COLO829 (cell line): ENCODE data around the gene SPSB1.

Experiments
- DNase-seq: peaks from one replicate; pipeline ENCODE4 v3.0.0; 2012; ENCODE audit warnings: low spot score

The SPSB1 gene

GRCh38 chr1:9319789-9320519 is 27.3 kb downstream of the SPSB1 start:
- no peak for DNase-seq

DNA sequence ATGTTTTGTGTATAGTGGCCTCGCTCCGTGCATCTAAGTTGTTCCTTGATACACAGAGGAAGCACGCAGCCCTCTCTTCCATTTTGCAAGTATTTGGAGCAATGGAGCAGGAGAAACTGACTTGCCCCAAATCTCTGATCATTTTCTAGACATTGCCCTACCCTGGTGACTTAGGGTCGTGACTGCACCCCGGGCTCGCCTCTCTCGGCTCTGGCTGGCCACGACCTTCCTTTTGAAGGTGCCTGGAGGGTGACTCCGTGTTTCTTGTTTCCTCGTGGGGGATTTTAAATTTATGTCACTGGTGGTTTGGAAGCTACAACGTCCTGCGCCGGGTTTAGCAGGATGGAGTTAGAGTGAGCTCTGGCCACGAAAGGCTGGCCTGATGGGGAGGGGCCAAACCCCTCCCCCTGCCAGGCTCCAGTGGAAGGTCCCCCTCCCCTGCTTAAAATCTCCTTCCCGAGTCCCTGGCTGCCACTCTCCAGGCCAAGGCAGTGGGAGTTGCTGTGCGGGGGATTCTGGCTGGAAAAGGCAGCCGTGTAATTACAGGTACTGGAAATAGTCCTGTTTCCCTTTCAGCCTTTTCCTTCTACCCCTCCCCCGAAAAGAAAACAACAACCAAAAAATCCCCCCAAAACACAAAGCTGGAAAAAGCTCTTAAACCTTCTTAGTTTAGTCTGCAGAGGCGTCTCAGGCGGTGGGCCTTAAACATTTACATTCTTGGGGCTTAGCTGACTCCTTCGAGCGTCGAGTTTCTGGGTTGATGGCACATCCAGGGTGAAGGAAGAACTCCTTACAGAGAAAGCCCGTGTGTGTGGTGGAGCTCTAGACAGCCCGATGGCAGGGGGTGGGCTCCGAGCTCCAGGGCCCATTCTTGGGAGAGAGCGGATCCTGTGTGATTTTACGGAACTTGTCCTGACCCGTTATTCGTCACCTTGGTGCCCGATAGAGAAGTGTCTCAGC is 28.1 kb downstream of the SPSB1 start:
- no peak for DNase-seq

GRCh38 chr1:9321480-9321849 is 28.8 kb downstream of the SPSB1 start:
- DNase-seq: no peak

GRCh38 chr1:9321986-9322660 is 29.4 kb downstream of the SPSB1 start:
- DNase-seq: no peak

DNA sequence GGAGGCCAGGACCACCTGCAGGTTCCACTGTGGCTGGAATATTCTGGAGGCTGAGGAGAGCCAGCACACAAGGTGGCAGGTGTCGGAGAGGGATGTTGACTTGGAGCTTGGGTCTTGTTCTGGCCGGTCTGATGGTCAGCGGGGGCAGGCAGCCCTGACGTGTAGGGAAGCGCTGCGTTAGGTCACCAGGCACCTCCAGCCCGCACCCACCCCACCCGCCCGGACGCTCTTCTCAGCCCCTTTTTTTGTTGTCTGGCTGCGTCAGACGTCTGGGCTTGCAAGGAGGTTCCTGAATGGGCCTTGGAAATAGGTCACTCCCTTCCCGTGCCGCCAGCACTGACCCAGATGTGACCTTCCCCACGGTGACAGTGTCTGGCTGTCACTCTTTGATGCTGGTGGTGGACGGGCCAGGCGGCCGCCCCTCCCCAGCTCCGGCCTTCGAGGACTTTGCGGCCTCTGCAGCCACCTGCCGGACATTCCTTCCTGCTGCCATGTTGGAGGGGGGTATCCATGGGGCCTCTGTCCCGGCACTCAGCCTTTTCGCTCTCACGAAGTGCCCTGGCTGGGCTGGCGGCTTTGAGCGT is 30.1 kb downstream of the SPSB1 start:
- no peak for DNase-seq

- peak; percentile 96 for DNase-seq
These were observed 31.8 kb downstream of the SPSB1 start for GRCh38 chr1:9324246-9325096.

DNA sequence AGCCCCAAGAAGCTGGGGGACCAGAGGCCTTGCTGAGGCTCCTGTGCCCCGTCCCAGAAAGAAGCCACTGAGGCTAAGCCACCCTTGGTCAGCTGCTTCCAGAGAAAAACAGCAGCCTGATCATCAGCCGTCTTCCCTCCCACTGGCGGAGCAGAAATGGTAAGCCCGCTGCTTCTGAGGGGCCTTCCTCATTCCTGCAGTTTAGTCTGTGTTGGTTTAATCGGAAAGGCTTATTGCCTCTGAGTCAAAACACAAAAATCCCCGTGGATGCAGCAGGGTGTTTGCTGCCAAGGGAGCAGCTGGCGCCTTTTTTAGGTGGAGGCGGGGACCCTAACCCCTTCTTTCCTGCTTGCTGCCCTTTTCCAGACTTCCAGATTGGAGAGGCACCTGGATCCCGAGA is 33.9 kb downstream of the SPSB1 start:
- DNase-seq: no peak

DNA sequence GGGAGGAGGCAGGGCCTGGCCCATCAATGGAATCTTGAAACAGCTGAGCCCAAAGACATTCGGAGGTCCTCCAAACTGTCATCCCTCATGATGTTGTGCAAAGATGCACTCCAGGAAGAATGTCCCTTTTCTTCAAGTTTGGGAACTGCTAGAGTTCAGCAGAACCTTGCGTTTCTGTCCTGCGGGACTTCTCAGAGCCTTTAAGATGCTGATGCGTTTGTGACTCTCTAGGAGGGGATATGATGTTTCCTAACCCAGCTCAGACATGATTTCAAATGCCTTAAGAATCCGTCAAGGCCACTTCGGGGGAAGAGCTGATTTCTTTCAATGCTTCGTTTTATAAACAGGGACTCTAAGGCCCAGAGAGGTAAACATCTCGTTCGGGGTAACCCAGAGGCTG is 35.5 kb downstream of the SPSB1 start:
- DNase-seq: no peak

GRCh38 chr1:9328715-9329114 is 36.0 kb downstream of the SPSB1 start:
- DNase-seq: no peak

DNA sequence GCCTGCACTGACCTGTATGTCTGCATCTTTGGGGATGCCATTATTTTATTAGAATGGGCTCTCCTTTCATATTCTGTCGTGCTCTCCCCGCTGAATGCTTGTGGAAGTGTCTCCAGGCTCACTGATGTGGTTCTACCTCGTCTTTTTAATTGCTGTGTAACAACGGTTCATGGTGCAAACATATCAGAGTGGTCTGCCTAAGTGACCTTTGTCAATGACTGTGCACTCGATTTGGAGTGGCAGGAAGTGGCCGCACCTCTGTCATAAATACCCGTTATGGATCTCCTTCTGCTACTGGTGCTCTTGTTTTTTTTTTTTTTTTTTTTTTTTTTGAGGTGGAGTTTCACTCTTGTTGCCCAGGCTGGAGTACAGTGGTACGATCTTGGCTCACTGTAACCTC is 38.3 kb downstream of the SPSB1 start:
- no peak for DNase-seq

GRCh38 chr1:9331558-9332346 is 39.1 kb downstream of the SPSB1 start:
- DNase-seq: no peak

- no peak for DNase-seq
These were observed 39.9 kb downstream of the SPSB1 start for GRCh38 chr1:9332513-9333143.

DNA sequence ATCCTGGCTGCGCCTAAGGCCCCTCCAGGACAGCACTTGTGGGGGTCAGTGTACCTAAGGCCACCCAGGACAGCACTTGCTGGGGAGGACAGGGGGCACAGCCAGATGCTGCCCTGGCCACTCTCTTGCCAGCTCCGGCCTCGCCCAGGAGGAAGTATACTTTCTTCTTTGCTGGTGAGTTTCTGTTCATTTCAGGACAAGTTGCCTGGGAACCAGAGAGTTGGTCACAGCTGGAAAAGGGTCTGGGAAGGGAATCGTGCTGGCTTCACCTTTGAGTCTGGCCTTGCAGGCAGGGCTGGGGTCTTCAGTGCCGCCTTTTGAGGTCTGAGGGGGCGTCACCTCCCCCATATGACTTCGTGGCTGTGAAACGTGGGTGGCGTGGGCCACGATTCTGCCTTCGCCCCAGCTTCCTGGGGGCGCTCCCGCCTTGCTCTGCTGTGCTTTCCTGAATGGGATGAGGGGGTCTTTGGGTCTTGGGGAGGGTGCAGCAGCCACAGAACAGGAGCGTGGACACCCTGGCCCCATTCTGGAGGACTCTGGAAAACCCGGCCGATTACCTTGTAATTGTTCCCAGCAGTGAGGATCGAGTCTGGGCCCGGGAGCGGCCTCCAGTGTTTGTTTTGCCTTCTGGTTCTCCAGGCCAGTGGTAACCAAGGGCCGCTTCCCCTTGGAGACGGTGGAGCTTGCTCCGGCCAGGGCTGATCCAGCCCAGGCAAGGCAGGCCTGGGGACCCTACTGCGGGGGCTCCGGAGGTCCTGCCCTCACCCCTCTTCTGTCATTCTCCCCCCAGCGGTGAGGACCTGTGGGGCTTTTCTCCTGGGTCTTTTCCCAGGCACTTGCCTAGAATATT is 45.9 kb downstream of the SPSB1 start:
- DNase-seq: no peak

DNA sequence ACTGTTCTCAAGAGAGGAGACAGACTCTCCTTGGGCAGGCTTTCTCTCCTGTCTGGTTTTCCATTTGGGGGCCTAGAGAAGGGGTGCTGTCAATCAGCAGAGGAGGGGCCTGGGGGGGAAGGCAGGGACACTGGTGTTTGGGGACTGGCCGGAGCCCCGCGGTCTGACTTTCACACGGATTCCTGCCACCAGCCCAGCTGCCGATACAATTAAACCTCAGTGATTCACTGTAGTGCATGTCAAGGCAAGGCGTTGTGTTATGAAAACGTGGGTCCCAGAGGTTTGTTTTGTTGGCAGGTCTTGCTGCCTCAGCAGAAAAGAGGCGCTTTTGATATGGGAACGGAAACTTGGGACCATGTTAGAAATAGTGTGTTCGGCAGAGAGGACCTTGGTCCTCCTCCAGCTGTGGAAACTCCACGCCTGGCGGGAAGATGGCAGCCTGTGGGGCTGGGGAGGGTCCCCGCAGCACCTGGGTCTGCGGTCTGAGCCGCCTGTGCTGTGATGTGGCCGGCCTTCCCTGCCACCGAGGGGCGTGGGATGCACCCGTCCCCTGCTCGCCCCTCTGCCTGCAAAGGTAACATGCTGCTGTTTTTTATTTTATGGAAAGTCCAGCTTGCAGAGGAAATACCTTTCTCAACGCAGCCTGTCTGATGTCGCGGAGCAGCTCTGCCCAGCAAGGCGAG is 47.6 kb downstream of the SPSB1 start:
- DNase-seq: no peak

GRCh38 chr1:9340864-9341263 is 48.2 kb downstream of the SPSB1 start:
- no peak for DNase-seq

DNA sequence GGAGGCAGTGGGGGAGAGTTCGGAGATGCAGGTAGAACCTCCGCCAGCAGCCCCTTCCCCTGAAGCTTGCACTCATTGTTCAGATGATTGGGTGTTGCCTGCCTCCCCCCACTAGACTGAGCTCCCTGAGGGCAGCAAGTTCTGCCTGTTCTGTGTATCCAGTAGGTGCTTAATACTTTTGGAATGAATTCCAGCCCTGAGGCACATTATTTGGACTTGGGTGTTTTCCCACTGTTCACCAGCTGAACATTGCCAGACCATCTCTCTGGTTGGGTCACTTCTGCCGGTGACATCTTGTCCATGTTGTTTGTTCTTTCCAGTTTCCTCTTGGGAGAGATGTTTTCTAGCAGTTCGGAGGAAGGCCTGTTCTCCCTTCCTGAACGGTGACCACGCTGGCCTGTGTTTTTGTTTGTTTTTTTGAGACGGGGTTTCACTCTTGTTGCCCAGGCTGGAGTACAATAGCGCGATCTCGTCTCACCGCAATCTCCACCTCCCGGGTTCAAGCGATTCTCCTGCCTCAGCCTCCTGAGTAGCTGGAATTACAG is 48.7 kb downstream of the SPSB1 start:
- no peak for DNase-seq

DNA sequence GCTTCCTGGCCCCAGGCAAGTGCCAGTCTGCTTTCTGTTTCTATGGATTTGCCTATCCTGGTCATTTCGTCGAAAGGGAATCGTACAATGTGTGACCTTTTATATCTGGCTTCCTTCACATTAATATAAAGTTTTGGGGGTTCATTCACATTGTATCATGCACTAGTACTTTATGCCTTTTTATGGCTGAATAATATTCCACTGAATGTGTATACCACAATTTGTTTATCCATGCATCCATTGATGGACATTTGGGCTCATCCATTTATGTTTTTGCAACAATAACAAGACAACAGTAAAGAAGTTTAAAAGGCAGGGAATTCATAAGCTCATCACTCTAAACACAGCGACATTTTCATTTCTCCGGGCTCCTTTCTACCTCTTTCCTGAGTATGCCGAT is 50.6 kb downstream of the SPSB1 start:
- DNase-seq: no peak
